Stimulated activated CD4-positive, alpha-beta T cell treated with anti-CD3 and anti-CD28 coated beads, Interleukin-2, amount 100 ng/mL, for 48 hours (primary cell): ENCODE data around the gene CLEC2D.
"Not testable (repeated sequence)": the region's sequence is repeated elsewhere in the genome, so short reads cannot be mapped to it uniquely, and the experiment has no call there.

Experiments
- DNase-seq, 2 donors: peaks; one replicate each; pipeline ENCODE4 v3.0.0-alpha.2; 2020

Gene CLEC2D

GRCh38 chr12:9661720-9662119 is 7.8 kb upstream of the CLEC2D start:
- no peak for DNase-seq

GRCh38 chr12:9662488-9662887 is 7.0 kb upstream of the CLEC2D start:
- DNase-seq, result no peak

GRCh38 chr12:9667403-9668160 is 1.9 kb upstream of the CLEC2D start:
- DNase-seq, result no peak

GRCh38 chr12:9668161-9669018 is 1.1 kb upstream of the CLEC2D start:
- no peak for DNase-seq

- DNase-seq, result no peak
Measured at GRCh38 chr12:9669019-9669326, 540 bp upstream of the CLEC2D start.

- not testable (repeated sequence) for DNase-seq
Measured at GRCh38 chr12:9672340-9672739, 2.8 kb downstream of the CLEC2D start.

- peak; percentile 59 to 63 for DNase-seq
Measured at GRCh38 chr12:9673404-9674225, 4.1 kb downstream of the CLEC2D start.

- DNase-seq, result no peak
Measured at GRCh38 chr12:9674226-9674590, 4.7 kb downstream of the CLEC2D start.

GRCh38 chr12:9682508-9682907 is 13.0 kb downstream of the CLEC2D start:
- DNase-seq, result not testable (repeated sequence)

GRCh38 chr12:9682949-9683348 is 13.4 kb downstream of the CLEC2D start:
- not testable (repeated sequence) for DNase-seq

GRCh38 chr12:9685366-9685765 is 15.9 kb downstream of the CLEC2D start:
- not testable (repeated sequence) for DNase-seq

GRCh38 chr12:9685915-9686314 is 16.4 kb downstream of the CLEC2D start:
- no peak for DNase-seq

GRCh38 chr12:9687228-9687627 is 17.7 kb downstream of the CLEC2D start:
- DNase-seq, result no peak

GRCh38 chr12:9692909-9693308 is 23.4 kb downstream of the CLEC2D start:
- no peak for DNase-seq

- DNase-seq, result no peak
Measured at GRCh38 chr12:9694241-9694640, 24.7 kb downstream of the CLEC2D start.

- DNase-seq, result not testable (repeated sequence)
Measured at GRCh38 chr12:9695150-9695549, 25.6 kb downstream of the CLEC2D start.

- DNase-seq, result not testable (repeated sequence)
Measured at GRCh38 chr12:9695661-9696060, 26.1 kb downstream of the CLEC2D start.

GRCh38 chr12:9697619-9698018 is 28.1 kb downstream of the CLEC2D start:
- DNase-seq, result no peak

GRCh38 chr12:9698681-9699080 is 29.2 kb downstream of the CLEC2D start:
- DNase-seq, result no peak

- DNase-seq, result no peak
Measured at GRCh38 chr12:9699269-9699897, 29.9 kb downstream of the CLEC2D start.

GRCh38 chr12:9699898-9700605 is 30.5 kb downstream of the CLEC2D start:
- no peak for DNase-seq

- DNase-seq, result no peak
Measured at GRCh38 chr12:9700606-9700956, 31.1 kb downstream of the CLEC2D start.
